Choroid plexus epithelial cell (primary cell): ENCODE measurements around the gene RARS1.

Experiments
- DNase-seq: peaks from one replicate; pipeline ENCODE4 v3.0.0-alpha.2; 2010; ENCODE audit warnings: low read depth
- H3K4me3 ChIP-seq: 2 replicates; pipeline ENCODE4 v1.5.1; 2011; ENCODE audit warnings: low read depth, mild to moderate bottlenecking, control low read depth, low read length, moderate library complexity
- TF ChIP-seq, protein P1 (sequence below): conservative IDR thresholded peaks from 2 replicates; pipeline ENCODE4 v1.5.1; 2011; ENCODE audit warnings: low read depth, mild to moderate bottlenecking, control low read depth, inconsistent platforms, low read length, moderate library complexity

RARS1 gene

DNA sequence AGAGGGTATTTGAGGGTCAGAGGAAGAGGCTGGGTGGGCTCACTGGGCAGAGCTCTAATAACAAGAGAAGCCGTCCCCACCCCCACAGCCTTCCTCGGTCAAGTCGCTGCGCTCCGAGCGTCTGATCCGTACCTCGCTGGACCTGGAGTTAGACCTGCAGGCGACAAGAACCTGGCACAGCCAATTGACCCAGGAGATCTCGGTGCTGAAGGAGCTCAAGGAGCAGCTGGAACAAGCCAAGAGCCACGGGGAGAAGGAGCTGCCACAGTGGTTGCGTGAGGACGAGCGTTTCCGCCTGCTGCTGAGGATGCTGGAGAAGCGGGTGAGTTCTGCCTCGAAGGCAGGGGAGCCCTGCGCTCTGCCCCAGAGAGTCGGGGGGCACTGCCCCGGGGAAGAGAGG is 21.6 kb upstream of the RARS1 start:
- TF ChIP-seq, protein P1, sequence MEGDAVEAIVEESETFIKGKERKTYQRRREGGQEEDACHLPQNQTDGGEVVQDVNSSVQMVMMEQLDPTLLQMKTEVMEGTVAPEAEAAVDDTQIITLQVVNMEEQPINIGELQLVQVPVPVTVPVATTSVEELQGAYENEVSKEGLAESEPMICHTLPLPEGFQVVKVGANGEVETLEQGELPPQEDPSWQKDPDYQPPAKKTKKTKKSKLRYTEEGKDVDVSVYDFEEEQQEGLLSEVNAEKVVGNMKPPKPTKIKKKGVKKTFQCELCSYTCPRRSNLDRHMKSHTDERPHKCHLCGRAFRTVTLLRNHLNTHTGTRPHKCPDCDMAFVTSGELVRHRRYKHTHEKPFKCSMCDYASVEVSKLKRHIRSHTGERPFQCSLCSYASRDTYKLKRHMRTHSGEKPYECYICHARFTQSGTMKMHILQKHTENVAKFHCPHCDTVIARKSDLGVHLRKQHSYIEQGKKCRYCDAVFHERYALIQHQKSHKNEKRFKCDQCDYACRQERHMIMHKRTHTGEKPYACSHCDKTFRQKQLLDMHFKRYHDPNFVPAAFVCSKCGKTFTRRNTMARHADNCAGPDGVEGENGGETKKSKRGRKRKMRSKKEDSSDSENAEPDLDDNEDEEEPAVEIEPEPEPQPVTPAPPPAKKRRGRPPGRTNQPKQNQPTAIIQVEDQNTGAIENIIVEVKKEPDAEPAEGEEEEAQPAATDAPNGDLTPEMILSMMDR: no peak
- no peak for DNase-seq
- no peak overlapping the region for H3K4me3 ChIP-seq

GRCh38 chr5:168467755-168468330 is 18.4 kb upstream of the RARS1 start:
- no peak overlapping the region for H3K4me3 ChIP-seq
- no peak for DNase-seq
- TF ChIP-seq, protein P1: no peak

- TF ChIP-seq, protein P1: no peak
- H3K4me3 ChIP-seq: no peak overlapping the region
- DNase-seq: peak; percentile 76
These were observed 17.4 kb upstream of the RARS1 start for GRCh38 chr5:168468836-168469235.

DNA sequence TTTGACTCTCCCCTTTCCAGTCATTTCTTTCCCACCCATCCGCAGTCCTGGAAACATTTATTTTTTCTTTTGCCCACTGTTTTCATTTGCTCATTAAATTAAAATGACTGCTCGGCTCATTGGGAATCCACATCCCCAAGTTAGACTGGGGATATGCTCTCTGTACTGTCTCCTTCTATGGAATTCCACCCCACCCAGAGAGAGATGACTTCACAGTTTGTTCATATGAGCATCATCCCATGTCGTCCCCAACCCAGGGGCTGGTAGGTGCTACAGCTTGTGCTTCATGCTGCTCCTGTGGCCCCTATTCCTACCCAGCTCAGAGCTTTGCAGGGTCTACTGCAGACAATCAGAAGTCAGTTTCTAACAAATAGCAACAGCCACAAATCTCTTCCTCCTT is 16.5 kb upstream of the RARS1 start:
- TF ChIP-seq, protein P1: no peak

GRCh38 chr5:168471785-168472184 is 14.5 kb upstream of the RARS1 start:
- no peak overlapping the region for H3K4me3 ChIP-seq
- TF ChIP-seq, protein P1: no peak
- DNase-seq: peak; percentile 27

More for the DNA sequence above, 16.5 kb upstream of the RARS1 start:
- DNase-seq: no peak
- no peak overlapping the region for H3K4me3 ChIP-seq

DNA sequence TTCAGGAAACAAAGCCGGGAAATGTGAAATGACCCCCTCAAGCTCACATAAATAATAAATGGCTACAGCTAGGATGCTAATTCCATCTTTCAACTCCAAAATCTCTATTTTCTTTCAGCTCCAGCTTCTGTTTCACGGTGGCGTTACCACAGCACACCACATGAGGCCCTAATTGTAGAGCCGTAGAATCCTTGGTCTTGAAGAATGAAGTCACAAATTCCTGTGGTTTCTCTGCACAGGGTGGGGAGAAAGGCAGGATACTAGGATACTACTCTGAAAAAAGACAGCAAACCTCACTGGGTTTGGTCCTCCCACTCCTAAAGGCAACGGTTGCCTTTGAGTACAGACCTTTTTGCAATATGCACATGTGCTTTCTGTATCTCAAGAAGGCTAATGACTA is 13.9 kb upstream of the RARS1 start:
- peak; percentile 97 for DNase-seq
- H3K4me3 ChIP-seq: no peak overlapping the region
- TF ChIP-seq, protein P1: peak; percentile 67

GRCh38 chr5:168474319-168474718 is 12.0 kb upstream of the RARS1 start:
- TF ChIP-seq, protein P1: no peak
- DNase-seq: no peak
- no peak overlapping the region for H3K4me3 ChIP-seq
